AG08396 (cell line): Measurements from ENCODE around the gene PHOX2A.

Source experiments
- DNase-seq: peaks from one replicate; pipeline ENCODE4 v3.0.0; 2012; ENCODE audit warnings: low spot score, mixed read lengths

PHOX2A gene

DNA sequence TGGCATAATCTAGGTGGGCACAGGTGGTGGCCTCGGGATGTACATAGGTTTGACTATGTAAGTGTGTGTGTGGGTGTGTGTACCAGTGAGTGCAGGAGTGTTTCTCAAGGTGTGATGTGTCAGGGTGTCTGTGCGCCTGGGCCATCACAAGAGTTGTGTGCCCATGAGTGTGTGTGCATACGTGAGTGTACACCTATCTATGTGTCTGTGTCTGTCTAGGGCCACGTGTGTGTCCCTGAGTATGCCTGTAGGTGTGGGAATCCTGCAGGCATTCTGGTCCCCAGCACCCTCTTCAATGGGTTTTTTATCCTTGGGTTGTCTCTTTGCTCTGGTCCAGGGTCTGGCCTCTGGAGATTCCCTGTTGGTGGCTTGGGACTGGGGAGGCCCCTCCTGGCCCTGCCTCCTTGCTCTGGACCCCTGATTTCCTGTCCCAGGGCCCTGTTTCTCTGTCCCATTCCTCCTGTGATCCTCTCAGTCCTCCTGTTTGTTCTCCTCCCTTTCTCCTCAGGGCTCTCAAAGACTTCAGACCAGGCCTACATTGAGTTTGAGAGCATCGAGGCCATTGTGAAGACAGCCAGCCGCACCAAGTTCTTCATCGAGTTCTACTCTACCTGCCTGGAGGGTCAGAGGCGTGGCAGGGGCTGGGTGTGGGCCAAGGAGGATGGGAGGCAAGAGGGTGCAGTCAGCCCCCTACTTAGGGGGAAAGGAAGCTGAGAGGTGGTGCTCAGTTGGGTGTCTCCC lies 10.0 kb downstream of the PHOX2A start:
- no peak for DNase-seq

GRCh38 chr11:72233056-72233772 lies 10.8 kb downstream of the PHOX2A start:
- DNase-seq, result no peak

DNA sequence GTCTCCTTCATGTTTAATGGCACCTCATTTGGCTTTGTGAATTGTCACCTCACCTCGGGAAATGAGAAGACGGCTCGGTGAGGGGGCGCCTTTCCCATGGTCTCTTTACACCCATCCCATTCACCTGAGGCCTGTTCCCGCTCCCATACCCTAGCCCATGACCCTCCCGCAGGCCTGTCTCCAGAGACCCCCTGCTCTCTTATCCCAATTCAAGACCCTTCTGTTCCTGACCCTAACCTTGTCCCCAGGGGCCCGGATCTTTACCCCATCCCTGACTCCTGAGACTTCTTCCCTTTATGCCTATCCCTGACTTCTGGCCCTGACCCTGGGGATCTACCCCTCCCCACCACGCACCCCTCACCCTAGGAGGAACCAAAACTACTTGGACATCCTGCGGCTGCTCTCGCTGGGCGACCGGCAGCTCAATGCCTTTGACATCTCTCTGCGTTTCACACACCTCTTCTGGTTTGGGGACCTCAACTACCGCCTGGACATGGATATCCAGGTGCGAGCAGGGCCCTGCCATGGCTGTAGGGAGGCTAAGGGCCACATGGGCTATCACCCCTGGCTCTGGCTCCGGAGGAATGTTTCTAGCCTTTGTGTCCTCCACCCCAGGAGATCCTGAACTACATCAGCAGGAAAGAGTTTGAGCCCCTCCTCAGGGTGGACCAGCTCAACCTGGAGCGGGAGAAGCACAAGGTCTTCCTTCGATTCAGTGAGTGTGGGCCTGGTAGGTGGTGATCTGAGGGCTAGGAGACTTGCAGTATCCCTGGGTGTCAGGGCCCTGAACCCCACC lies 11.5 kb downstream of the PHOX2A start:
- DNase-seq, result no peak

DNA sequence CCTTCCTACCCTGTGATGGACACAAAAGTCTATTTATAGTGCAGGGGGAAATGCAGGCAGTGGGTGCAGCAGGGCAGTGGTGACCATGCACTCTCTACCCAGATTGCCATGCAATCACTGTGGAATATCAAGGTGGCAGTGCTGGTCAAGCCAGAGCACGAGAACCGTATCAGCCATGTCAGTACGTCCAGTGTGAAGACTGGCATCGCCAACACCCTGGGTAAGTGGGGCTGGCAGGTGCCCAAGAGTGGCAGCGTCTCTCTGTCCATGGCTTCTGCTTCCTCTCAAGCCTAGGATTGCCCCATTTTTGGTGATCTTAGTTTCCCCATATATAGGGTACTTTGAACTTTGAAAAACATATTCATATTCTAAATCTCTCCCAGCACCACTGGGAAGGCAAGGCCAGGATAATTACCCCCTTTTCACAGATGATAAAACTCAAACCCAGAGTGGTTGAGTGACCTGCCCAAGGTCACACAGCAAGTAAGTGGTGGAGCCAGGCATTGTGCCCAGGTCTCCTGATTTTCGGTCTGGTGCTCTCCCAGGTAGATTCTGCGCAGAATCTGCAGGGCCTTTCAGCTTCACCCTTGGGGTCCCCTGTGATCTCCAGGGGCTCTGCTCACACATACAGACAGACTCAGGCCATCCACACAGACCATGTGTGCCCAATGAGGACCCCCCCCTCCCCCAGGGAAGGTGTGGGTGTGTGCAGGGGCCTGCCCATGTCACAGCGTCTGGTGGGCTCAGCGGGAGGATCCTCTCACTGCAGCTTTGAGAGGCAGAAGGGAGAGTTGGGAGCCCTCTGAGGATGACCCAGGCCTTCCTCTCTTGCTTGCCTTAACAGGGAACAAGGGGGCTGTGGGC lies 12.3 kb downstream of the PHOX2A start:
- DNase-seq, result peak; percentile 3

DNA sequence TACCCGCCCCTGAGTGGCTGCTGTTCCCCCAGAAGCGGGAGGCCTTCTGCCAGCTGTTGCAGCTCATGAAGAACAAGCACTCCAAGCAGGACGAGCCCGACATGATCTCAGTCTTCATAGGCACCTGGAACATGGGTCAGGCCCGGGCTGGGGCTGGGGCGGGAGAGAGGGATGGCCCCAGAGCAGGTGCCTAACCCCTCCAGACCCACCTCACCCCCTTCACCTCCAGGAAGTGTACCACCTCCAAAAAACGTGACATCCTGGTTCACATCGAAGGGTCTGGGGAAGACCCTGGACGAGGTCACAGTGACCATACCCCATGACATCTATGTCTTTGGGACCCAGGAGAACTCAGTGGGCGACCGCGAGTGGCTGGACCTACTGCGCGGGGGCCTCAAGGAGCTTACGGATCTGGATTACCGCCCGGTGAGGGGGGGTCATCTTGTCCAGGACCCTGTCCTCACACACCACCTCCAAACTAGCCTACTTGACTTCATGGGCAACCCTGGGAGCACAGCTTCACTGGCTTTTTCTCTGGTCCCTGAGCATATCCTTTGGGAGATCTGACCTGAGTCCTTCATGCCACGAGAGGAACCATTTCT lies 13.1 kb downstream of the PHOX2A start:
- no peak for DNase-seq

DNA sequence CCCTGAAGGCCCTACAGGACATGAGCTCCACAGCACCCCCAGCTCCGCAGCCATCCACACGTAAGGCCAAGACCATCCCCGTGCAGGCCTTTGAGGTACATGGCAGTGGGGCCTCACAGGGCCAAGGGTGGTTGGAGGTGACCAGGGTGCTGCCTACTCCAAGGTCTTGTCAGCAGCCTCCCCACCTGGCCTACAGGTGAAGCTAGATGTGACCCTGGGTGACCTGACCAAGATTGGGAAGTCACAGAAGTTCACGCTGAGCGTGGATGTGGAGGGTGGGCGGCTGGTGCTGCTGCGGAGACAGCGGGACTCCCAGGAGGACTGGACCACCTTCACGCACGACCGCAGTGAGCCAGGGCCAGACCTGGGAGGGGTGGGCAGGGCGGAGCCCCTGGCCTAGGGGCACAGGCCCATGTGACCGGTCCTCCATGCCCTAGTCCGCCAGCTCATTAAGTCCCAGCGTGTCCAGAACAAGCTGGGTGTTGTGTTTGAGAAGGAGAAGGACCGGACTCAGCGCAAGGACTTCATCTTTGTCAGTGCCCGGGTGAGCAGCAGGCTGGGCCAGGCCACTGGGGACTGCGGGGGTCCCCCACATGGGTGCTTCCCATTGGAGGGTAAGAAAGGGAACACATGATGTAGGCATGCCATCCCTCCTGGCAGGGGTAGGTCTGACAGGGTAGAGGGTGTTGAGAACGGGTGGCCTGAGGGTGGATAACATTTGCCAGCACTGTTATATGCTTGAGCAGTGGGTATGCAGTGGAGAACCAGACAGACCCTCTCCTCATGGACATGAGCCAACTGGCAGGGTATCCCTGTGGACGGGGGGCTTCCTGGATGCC lies 13.8 kb downstream of the PHOX2A start:
- no peak for DNase-seq

DNA sequence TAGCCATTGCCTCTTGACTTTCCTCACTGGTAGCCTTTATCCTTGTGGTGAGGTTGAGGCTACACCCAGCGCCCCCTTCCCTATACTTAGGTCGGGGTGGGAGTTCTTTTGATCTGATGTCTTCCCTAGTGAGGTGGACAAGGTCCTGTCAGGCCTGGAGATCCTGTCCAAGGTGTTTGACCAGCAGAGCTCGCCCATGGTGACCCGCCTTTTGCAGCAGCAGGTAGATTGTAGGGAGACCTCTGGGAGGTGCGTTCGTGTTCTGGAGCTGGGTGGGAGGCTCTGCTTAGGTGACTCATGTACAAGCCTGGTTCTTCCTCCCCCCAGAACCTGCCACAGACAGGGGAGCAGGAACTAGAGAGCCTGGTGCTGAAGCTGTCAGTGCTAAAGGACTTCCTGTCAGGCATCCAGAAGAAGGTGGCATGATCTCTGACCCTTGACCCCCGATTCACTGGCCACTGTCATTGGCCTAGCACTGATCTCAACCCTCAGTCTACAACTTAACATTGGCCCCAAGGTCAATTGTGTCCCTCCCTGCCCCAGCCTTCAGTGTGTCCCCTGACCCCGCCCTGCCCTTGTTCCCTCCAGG lies 14.5 kb downstream of the PHOX2A start:
- DNase-seq, result no peak

DNA sequence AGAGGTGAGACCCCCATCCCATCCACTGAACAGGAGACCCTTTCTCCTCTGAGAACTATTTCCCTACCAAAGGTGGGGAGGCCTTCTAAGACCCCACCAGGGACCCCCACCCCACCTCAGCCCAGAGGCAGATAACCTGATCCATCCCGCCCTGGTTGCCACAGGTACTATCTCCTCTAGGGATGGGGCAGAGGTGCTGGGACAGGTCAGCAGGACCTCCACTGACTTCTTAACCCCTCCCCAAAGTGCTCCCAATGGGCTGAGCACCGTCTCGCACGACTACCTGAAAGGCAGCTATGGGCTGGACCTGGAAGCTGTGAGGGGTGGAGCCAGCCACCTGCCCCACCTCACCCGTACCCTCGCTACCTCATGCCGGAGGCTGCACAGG lies 15.1 kb downstream of the PHOX2A start:
- no peak for DNase-seq

GRCh38 chr11:72228229-72228843 lies 15.6 kb downstream of the PHOX2A start:
- DNase-seq, result peak; percentile 13

DNA sequence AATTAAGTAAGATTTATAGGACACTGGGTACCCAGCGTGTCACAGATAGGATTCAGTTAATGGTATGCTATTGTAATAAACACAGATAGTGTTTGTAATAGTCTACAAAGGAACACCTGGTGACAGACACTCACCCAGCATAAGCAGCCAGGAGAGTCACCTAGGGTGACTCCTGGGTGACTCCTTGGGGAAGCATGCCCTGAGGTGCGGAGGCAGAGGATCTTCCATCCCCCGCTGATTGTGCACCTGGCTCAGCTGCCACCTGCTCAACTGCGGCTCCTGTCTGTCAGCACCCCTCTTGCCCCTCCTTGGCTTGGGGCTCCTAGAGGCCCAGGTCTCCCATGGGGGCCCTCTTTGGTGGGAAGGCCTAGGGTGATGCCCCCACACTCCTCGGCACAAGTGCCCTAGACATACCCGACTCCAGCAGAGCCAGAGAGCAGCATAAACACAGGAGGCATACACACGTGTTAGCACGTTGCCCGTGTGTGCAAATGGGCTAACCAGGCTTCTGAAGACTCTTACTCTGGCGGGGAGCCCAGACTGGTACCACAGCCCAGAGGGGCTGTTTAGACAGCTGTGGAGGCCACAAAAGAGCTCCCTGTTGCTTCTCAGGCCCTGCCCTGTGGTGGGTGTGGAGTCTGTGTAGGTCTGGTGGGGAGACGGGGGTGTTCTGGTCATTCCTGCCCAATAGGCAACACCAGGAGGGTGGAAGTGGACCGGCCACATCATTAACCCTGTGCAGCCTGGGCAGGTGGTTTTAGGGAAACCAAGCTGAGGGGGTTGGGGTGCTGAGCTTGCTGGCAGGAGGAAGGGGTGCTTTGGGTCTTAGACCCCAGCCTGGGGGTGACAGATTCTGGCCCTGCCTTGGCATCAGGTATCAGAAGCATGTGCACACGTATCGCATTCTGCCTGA lies 16.4 kb downstream of the PHOX2A start:
- peak; percentile 13 for DNase-seq

DNA sequence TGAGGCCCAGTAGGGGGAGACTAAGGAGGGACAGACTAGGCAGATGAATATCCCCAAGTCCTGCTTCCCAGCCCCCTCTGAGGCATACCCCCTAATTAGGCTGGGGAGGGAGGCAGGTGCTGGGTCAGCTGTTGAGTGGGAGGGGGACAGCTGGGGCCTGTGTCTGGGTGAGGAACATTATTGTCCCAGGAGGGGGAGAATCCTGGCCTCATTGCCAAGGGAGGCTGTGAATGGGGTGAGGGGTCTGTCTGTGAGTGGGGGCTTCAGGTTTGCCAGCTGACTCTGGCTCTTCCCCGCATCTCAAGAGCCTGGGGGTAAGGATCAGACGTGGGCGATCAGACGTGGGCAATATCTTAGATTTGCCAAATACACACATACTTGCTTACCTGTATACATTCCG lies 17.3 kb downstream of the PHOX2A start:
- no peak for DNase-seq

DNA sequence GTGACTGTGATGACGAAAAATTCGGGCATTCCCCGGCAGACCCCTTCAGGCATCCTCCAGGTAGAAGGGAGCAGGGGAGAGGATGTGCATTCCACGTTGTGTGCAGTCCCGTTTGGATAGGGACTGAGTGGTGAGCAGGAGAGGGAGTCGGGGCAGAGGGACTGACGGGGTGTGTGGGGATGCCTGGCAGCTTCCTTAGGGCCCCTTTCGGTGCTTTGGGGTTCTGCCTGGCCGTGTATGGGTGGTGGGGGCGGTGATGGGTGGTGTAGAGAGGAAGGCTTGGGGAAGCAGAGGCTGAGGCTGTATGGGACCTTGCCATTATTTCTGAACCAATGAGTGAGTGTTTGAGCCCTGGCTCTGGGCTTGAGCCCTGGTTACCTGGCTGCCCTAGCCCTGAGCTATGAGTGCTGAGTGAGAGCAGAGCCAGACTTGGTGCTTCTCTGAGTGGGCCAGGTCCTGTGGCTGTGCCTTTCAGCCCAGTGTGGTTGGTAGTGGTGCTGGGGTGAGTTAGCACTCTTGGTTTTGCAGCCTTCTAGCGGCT lies 18.5 kb downstream of the PHOX2A start:
- DNase-seq, result peak; percentile 32

DNA sequence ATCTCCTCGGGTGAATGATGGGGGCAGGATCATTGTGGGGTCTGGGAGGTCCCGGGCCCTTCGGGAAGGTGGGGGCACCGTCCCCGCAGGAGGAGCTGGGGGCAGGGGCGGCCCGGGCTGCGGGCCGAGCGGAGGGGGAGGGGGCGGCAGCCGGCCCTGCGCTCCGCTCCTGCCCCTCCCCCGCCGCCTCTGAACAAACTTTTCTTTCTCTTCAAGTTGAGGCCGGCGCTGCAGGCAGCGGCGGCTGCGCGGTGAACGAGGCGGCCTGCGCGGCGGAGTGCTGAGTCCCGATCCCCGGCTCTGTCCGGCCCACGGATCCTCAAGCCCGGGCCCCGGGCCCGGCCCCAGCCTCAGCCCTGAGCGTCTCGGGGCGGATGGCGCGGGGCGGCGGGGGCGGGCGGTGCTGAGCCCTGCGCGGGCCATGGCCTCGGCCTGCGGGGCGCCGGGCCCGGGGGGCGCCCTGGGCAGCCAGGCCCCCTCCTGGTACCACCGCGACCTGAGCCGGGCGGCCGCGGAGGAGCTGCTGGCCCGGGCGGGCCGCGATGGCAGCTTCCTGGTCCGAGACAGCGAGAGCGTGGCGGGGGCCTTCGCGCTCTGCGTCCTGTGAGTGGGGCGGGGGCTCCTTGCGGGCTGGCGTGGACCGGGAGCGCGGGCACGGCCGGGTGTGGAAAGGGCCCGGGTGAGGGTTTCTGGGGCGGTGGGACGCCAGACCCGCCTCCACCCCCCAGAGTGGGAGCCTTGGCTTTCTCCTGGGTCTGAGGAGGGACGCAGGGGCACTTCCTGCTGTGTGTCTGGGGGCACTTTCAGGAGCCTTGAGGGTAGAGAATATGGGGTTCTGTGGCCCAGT lies 19.2 kb downstream of the PHOX2A start, which contains the start of gene INPPL1:
Gene INPPL1, plus strand, starts transcription at position 204 of the 847 bp plus-strand sequence. Its CDS starts 218 bp downstream, at position 422.
- peak; percentile 53 for DNase-seq

- DNase-seq, result peak; percentile 82
These were observed 20.1 kb downstream of the PHOX2A start for GRCh38 chr11:72223615-72224563.

DNA sequence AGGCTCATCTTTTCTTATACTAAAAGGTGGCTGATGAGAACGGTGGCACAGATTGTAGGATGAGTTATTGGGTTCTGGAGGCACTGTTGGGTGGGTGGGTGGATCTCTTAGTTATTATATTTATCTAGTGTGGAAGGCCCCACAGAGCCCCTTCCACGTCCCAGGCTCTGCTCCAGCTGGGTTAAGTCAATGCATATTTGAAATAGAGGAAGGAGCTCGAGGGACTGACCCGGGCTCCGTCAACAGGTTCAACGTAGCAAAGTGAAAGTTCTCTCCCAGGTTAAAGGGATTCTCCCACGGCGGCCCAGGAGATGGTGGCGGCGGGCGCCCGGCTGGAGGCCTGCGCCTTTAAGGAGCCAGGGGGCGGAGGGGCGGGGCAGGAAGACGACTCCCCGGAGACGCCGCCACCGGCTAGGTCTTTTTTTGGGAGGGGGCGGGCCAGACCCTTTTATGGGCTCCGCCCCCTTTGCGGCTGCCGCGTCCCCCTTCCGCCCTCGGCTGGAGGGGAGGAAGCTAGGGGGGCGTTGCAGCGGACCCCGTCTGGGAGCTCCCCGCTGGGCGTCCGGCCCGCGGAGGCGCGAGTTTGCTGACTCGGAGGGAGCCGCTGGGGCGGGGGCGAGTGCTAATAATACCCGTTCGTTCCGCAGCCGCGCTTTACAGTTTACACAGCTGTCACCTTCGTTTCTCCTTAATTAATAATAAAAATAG lies 20.9 kb downstream of the PHOX2A start:
- peak; percentile 85 for DNase-seq
